K562 (cell line): Measurements from ENCODE around the gene GOLGA2. TPM values are rescaled to one million over a fixed set of nuclear protein-coding genes. Genes with fewer than 3 reads are reported as not detected.

Experiments used
- GABPB1 ChIP-seq: sonication (generic); formaldehyde crosslinking; IDR thresholded peaks from 2 replicates; pipeline ENCODE4 v1.8.0; 2022; ENCODE audit warnings: mild to moderate bottlenecking, missing genetic modification reagents
- GTF2E2 ChIP-seq: fragments of 200-800 bp; sonication (Bioruptor generic); IDR thresholded peaks from 2 replicates; pipeline ENCODE4 v1.6.1; 2016; ENCODE audit warnings: missing genetic modification characterization, missing compliant biosample characterization
- KDM5B ChIP-seq: fragments of 200-600 bp; sonication (generic); IDR thresholded peaks from 2 replicates; pipeline ENCODE4 v1.6.1; 2012; ENCODE audit warnings: low read depth, mild to moderate bottlenecking, moderate library complexity, low read length, control low read depth, inconsistent platforms; ENCODE audit not compliant: insufficient replicate concordance
- LCOR ChIP-seq: sonication (generic); formaldehyde crosslinking; IDR thresholded peaks from 2 replicates; pipeline ENCODE4 v1.8.0; 2022; ENCODE audit warnings: mild to moderate bottlenecking, missing genetic modification reagents
- NR2C2 ChIP-seq, 2 experiments: fragments of 200-800 bp in 1 of 2; sonication (Bioruptor generic) in 1 of 2; sonication (generic) in 1 of 2; formaldehyde crosslinking in 1 of 2; IDR thresholded peaks; 2 replicates each; pipeline versions ENCODE4 v1.6.1 to v1.8.0; 2016 to 2022; ENCODE audit warnings: mild to moderate bottlenecking in 1 of 2, missing compliant biosample characterization in 1 of 2, missing genetic modification characterization in 1 of 2, missing genetic modification reagents in 1 of 2
- NUFIP1 ChIP-seq: fragments of 450-650 bp; IDR thresholded peaks from 2 replicates; pipeline ENCODE4 v1.6.1; 2018; ENCODE audit not compliant: partially characterized antibody
- PHF20 ChIP-seq: fragments of 450-650 bp; IDR thresholded peaks from 2 replicates; pipeline ENCODE4 v1.6.1; 2018; ENCODE audit not compliant: partially characterized antibody
- PURB ChIP-seq: sonication (generic); formaldehyde crosslinking; IDR thresholded peaks from 2 replicates; pipeline ENCODE4 v1.9.0; 2021; ENCODE audit warnings: low read depth, mild to moderate bottlenecking, missing genetic modification reagents
- ZFP30 ChIP-seq: fragments of 250-450 bp; sonication (Bioruptor Pico); IDR thresholded peaks from 2 replicates; pipeline ENCODE4 v1.8.0; 2022; ENCODE audit warnings: moderate library complexity, mild to moderate bottlenecking, inconsistent platforms, borderline replicate concordance
- ZNF184 ChIP-seq: sonication (generic); formaldehyde crosslinking; IDR thresholded peaks from 2 replicates; pipeline ENCODE4 v1.5.0; 2020; ENCODE audit warnings: missing genetic modification reagents
- ZSCAN32 ChIP-seq: fragments of 450-650 bp; formaldehyde crosslinking; IDR thresholded peaks from 2 replicates; pipeline ENCODE4 v1.4.0; 2020; ENCODE audit warnings: mild to moderate bottlenecking, moderate library complexity
- polyA plus RNA-seq, 8 experiments: library from polyadenylated mRNA; depleted of rRNA in 4 of 8; stranded (reverse) in 5 of 8; unstranded in 3 of 8; fragments of >200 nt; fragmentation: Nextera tagmentation in 2 of 8; fragmentation: Illumina TruSeq in 1 of 8; extraction: Ambion mirVana in 2 of 8; extraction: Trizol in 1 of 8; gene quantifications; 2 replicates each; pipeline versions ENCODE4 v1.2.1 to v1.2.3, GENCODE V29; 2011 to 2014; ENCODE audit warnings: inconsistent platforms in 1 of 8, missing spikeins in 1 of 8
- total RNA-seq, 7 experiments: library from RNA; depleted of rRNA in 6 of 7; stranded (reverse); fragments of >200 nt in 6 of 7; fragmentation: Illumina TruSeq in 2 of 7; extraction: Trizol in 2 of 7; gene quantifications; 2 replicates each; pipeline versions ENCODE4 v1.2.1 to v1.2.3, GENCODE V29; 2011 to 2021; ENCODE audit warnings: low replicate concordance in 1 of 7
- TF ChIP-seq, protein P1 (sequence below): sonication (generic); formaldehyde crosslinking; IDR thresholded peaks from 2 replicates; pipeline ENCODE4 v1.8.1; 2023; ENCODE audit warnings: mild to moderate bottlenecking, missing genetic modification reagents
- TF ChIP-seq, protein P2 (sequence below): fragments of 250-450 bp; sonication (Bioruptor Pico); IDR thresholded peaks from 2 replicates; pipeline ENCODE4 v1.8.0; 2021; ENCODE audit warnings: mild to moderate bottlenecking, moderate library complexity
- TF ChIP-seq, protein P3 (sequence below), 2 experiments: fragments of 450-650 bp in 1 of 2; sonication (generic) in 1 of 2; formaldehyde crosslinking in 1 of 2; IDR thresholded peaks; 2 replicates each; pipeline versions ENCODE4 v1.7.1 to v1.9.0; 2016 to 2022; ENCODE audit warnings: inconsistent platforms in 1 of 2, mild to moderate bottlenecking in 1 of 2, missing genetic modification reagents in 1 of 2

Gene GOLGA2
- total and polyA plus RNA-seq, 9 of the 15 experiments (the other 6 are each of a cell fraction or from before 2014, with no cell fraction given) = 15.7 to 138 (median 76.0) TPM

DNA sequence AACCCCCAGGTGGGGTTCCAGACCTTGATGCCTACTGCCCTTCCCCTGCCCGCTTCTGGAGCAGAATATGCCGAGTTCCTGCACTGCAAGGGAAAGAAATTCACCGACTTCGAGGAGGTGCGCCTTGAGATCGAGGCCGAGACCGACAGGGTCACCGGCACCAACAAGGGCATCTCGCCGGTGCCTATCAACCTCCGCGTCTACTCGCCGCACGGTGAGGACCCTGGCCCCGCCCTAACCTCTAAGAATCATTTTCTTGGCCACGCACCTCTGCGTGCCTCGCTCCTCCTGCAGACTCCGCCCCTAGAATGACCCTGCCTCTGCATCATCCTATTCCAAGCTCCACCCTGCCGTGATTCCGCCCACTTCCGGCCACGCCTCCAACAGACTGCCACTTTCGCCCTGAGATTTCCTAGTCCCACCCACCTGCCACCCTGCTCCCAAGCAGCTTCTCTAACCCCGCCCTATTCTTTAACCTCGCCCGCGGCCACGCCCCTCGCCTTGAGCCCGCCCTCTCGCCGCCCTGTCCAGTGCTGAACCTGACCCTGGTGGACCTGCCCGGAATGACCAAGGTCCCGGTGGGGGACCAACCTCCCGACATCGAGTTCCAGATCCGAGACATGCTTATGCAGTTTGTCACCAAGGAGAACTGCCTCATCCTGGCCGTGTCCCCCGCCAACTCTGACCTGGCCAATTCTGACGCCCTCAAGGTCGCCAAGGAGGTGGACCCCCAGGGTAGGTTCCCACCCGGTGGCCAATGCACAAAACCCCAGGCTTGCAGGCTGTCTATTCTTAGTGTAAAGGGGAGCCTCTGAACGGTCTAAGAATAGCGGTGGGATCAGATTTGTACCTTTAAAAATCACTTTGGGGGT, 57.1 kb downstream of the GOLGA2 start (continued):
- TF ChIP-seq, protein P1, sequence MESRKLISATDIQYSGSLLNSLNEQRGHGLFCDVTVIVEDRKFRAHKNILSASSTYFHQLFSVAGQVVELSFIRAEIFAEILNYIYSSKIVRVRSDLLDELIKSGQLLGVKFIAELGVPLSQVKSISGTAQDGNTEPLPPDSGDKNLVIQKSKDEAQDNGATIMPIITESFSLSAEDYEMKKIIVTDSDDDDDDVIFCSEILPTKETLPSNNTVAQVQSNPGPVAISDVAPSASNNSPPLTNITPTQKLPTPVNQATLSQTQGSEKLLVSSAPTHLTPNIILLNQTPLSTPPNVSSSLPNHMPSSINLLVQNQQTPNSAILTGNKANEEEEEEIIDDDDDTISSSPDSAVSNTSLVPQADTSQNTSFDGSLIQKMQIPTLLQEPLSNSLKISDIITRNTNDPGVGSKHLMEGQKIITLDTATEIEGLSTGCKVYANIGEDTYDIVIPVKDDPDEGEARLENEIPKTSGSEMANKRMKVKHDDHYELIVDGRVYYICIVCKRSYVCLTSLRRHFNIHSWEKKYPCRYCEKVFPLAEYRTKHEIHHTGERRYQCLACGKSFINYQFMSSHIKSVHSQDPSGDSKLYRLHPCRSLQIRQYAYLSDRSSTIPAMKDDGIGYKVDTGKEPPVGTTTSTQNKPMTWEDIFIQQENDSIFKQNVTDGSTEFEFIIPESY = no peak
- no peak for TF ChIP-seq ZFP30
- no peak for TF ChIP-seq KDM5B
- TF ChIP-seq NUFIP1 = no peak
- TF ChIP-seq LCOR = no peak
- no peak for TF ChIP-seq GABPB1 (CRISPR knock-in tag)
- no peak for TF ChIP-seq ZNF184 (CRISPR knock-in tag)
- no peak for TF ChIP-seq PHF20
- no peak for TF ChIP-seq PURB (CRISPR knock-in tag)
- TF ChIP-seq NR2C2 (CRISPR knock-in tag; IDR thresholded peaks at IDR 0.05) = no peak
- TF ChIP-seq NR2C2 (tag; IDR thresholded peaks at IDR 0.05) = no peak
- TF ChIP-seq GTF2E2 (tag) = no peak
- TF ChIP-seq ZSCAN32 = no peak
- TF ChIP-seq, protein P2, sequence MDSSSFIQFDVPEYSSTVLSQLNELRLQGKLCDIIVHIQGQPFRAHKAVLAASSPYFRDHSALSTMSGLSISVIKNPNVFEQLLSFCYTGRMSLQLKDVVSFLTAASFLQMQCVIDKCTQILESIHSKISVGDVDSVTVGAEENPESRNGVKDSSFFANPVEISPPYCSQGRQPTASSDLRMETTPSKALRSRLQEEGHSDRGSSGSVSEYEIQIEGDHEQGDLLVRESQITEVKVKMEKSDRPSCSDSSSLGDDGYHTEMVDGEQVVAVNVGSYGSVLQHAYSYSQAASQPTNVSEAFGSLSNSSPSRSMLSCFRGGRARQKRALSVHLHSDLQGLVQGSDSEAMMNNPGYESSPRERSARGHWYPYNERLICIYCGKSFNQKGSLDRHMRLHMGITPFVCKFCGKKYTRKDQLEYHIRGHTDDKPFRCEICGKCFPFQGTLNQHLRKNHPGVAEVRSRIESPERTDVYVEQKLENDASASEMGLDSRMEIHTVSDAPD = no peak
- TF ChIP-seq, protein P3, sequence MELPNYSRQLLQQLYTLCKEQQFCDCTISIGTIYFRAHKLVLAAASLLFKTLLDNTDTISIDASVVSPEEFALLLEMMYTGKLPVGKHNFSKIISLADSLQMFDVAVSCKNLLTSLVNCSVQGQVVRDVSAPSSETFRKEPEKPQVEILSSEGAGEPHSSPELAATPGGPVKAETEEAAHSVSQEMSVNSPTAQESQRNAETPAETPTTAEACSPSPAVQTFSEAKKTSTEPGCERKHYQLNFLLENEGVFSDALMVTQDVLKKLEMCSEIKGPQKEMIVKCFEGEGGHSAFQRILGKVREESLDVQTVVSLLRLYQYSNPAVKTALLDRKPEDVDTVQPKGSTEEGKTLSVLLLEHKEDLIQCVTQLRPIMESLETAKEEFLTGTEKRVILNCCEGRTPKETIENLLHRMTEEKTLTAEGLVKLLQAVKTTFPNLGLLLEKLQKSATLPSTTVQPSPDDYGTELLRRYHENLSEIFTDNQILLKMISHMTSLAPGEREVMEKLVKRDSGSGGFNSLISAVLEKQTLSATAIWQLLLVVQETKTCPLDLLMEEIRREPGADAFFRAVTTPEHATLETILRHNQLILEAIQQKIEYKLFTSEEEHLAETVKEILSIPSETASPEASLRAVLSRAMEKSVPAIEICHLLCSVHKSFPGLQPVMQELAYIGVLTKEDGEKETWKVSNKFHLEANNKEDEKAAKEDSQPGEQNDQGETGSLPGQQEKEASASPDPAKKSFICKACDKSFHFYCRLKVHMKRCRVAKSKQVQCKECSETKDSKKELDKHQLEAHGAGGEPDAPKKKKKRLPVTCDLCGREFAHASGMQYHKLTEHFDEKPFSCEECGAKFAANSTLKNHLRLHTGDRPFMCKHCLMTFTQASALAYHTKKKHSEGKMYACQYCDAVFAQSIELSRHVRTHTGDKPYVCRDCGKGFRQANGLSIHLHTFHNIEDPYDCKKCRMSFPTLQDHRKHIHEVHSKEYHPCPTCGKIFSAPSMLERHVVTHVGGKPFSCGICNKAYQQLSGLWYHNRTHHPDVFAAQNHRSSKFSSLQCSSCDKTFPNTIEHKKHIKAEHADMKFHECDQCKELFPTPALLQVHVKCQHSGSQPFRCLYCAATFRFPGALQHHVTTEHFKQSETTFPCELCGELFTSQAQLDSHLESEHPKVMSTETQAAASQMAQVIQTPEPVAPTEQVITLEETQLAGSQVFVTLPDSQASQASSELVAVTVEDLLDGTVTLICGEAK (IDR thresholded peaks at IDR 0.05) = no peak
- TF ChIP-seq, protein P3 (CRISPR knock-in tag; IDR thresholded peaks at IDR 0.05) = no peak
